ENCODE data around the gene SLC44A3.

GRCh38 chr1:94886361-94886760 is 66.2 kb downstream of the SLC44A3 start:
- TF ChIP-seq CTCF (IDR thresholded peaks at IDR 0.05; ENCODE audit: low read length): no peak
- TF ChIP-seq EZH2 (optimal IDR thresholded peaks at IDR 0.05; ENCODE audit: low read depth, low read length): no peak
- no peak for TF ChIP-seq EZH2phosphoT487 (IDR thresholded peaks at IDR 0.05; ENCODE audit: low read length)
